Measurements from ENCODE around the gene EXOC6B. TPM values are rescaled to one million over a fixed set of nuclear protein-coding genes. Genes with fewer than 3 reads are reported as not detected.

The EXOC6B gene
- total and polyA plus RNA-seq, 3 donors from 2014 or later: 27.7 to 45.2 (median 31.7) TPM

GRCh38 chr2:72129681-72130340 is 696.0 kb downstream of the EXOC6B start:
- intact Hi-C loops (cut with DNase I; ENCODE audit: low total_unique reads): no loop called here
- no peaks in the 10 kb centered on the region for H3K27me3 ChIP-seq
- DNase-seq: no peak
- H3K9me3 ChIP-seq: no peaks in the 10 kb centered on the region
- 80 to 85% methylated on average over 9 of the region's 9 CpGs for WGBS, 2 donors
- TF ChIP-seq POLR2A (IDR thresholded peaks at IDR 0.05): no peak
- TF ChIP-seq CTCF (IDR thresholded peaks at IDR 0.05): no peak
- no peak overlapping the region for H3K27ac ChIP-seq
- H3K36me3 ChIP-seq (ENCODE audit: low read depth, missing control alignments): no peaks in the 10 kb centered on the region
- H3K4me3 ChIP-seq: no peak overlapping the region
- H3K4me1 ChIP-seq: peaks cover 14% of the 10 kb centered on the region

DNA sequence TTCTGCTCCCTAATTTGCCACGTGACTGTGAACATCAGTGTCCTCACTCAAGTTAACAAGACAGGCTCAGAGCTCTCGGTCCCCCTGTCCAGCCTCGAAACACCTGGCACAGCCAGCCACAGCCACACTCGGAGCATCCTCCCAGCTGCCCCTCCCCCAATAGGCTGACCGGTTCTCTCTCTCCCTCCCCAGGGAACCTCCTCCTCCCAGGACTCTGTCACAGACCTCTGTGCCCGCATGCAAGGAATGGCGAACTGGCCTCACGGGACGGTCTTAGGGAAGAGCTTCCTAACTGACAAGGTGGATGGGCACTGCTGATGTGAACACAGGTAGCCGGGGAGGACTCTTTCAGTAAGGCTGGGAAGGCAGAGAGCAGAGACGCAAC is 697.0 kb downstream of the EXOC6B start:
- H3K36me3 ChIP-seq (ENCODE audit: low read depth, missing control alignments): no peaks in the 10 kb centered on the region
- no peaks in the 10 kb centered on the region for H3K9me3 ChIP-seq
- H3K27ac ChIP-seq: no peak overlapping the region
- DNase-seq: no peak
- 78 to 97% methylated on average over 11 of the region's 11 CpGs for WGBS, 2 donors
- peaks cover 11% of the 10 kb centered on the region for H3K4me1 ChIP-seq
- H3K4me3 ChIP-seq: no peak overlapping the region
- TF ChIP-seq CTCF (IDR thresholded peaks at IDR 0.05) (no peak), POLR2A (IDR thresholded peaks at IDR 0.05) (no peak)
- intact Hi-C loops (cut with DNase I; ENCODE audit: low total_unique reads): no loop called here
- no peaks in the 10 kb centered on the region for H3K27me3 ChIP-seq

- intact Hi-C loops (cut with DNase I; ENCODE audit: low total_unique reads): no loop called here
- TF ChIP-seq POLR2A (IDR thresholded peaks at IDR 0.05): no peak
- no peak for TF ChIP-seq CTCF (IDR thresholded peaks at IDR 0.05)
Measured at GRCh38 chr2:72128059-72128842, 697.6 kb downstream of the EXOC6B start.

DNA sequence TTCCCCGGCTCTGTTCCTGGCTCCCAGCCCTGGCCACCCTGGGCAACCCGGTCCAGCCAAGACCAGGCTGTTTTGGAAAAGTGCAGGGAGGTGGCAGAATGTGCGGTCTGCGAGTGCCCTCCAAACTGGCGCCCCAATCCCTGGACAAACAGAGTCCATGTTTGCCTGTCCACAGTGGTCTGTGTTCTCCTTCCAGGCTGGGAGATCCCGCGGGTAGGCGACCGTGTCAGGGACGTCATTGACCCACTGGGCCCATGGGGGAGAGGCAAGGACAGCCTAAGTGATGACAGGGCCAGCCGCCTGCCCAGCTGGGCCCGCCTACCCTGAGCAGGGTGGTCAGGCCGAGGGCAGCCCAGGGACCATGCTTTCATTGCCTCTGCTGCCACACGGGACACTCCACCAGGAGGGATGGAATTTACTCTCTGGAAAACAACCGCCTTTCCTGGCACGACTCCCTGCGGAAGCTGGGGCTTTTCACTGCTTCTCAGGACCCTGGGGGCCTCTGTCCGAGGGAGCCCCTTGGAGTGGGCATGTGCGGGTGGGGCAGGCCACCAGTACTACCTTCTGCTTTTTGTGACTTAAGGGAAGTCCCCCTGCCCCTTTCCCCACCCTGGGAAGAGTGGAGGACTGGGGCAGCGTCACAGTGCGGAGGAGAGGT is 698.3 kb downstream of the EXOC6B start:
- TF ChIP-seq POLR2A (IDR thresholded peaks at IDR 0.05) (no peak), CTCF (IDR thresholded peaks at IDR 0.05) (no peak)
- intact Hi-C loops (cut with DNase I; ENCODE audit: low total_unique reads): no loop called here
- Histone ChIP-seq H3K36me3 (ENCODE audit: low read depth, missing control alignments) (no peaks in the 10 kb centered on the region), H3K27me3 (no peaks in the 10 kb centered on the region), H3K27ac (no peak overlapping the region), H3K9me3 (no peaks in the 10 kb centered on the region), H3K4me3 (no peak overlapping the region), H3K4me1 (peaks cover 11% of the 10 kb centered on the region)
- WGBS, 2 donors: 87 to 89% methylated on average over 9 to 21 of the region's 21 CpGs
- no peak for DNase-seq

More at GRCh38 chr2:72128059-72128842, 697.6 kb downstream of the EXOC6B start:
- 84 to 87% methylated on average over 14 to 22 of the region's 24 CpGs for WGBS, 2 donors
- no peak overlapping the region for H3K4me3 ChIP-seq
- H3K27me3 ChIP-seq: no peaks in the 10 kb centered on the region
- DNase-seq: no peak
- H3K36me3 ChIP-seq (ENCODE audit: low read depth, missing control alignments): no peaks in the 10 kb centered on the region
- no peaks in the 10 kb centered on the region for H3K9me3 ChIP-seq
- H3K27ac ChIP-seq: no peak overlapping the region
- H3K4me1 ChIP-seq: peaks cover 11% of the 10 kb centered on the region
